WTC11 (cell line): ENCODE measurements around the gene MACROD2.

Experiments
- CREB1 ChIP-seq: sonication (generic); formaldehyde crosslinking; IDR thresholded peaks from 2 replicates; pipeline ENCODE4 v1.8.0; 2023; ENCODE audit warnings: mild to moderate bottlenecking, missing genetic modification reagents
- HMGA2 ChIP-seq: fragments of 250-450 bp; sonication (Bioruptor Pico); IDR thresholded peaks from 2 replicates; pipeline ENCODE4 v1.4.0; 2021; ENCODE audit warnings: mild to moderate bottlenecking, moderate library complexity
- JUN ChIP-seq: sonication (generic); formaldehyde crosslinking; IDR thresholded peaks from 2 replicates; pipeline ENCODE4 v1.8.0; 2023; ENCODE audit warnings: mild to moderate bottlenecking, missing genetic modification reagents
- NFE2L1 ChIP-seq: sonication (generic); formaldehyde crosslinking; IDR thresholded peaks from 2 replicates; pipeline ENCODE4 v1.8.1; 2023; ENCODE audit warnings: missing genetic modification reagents
- SMAD4 ChIP-seq: sonication (generic); formaldehyde crosslinking; IDR thresholded peaks from 2 replicates; pipeline ENCODE4 v1.8.0; 2022; ENCODE audit warnings: mild to moderate bottlenecking, missing genetic modification reagents
- SP1 ChIP-seq: sonication (generic); formaldehyde crosslinking; conservative IDR thresholded peaks from 2 replicates; pipeline ENCODE4 v1.8.1; 2022; ENCODE audit warnings: missing genetic modification reagents
- TF ChIP-seq, protein P1 (sequence below): fragments of 200-600 bp; IDR thresholded peaks from 2 replicates; pipeline ENCODE4 v1.8.0; 2022; ENCODE audit warnings: antibody characterized with exemption
- TF ChIP-seq, protein P2 (sequence below): fragments of 250-450 bp; sonication (Bioruptor Pico); IDR thresholded peaks from 2 replicates; pipeline ENCODE4 v2.1.2; 2022; ENCODE audit warnings: mild to moderate bottlenecking, moderate library complexity
- TF ChIP-seq, protein P3 (sequence below): sonication (generic); formaldehyde crosslinking; IDR thresholded peaks from 2 replicates; pipeline ENCODE4 v1.8.0; 2022; ENCODE audit warnings: mild to moderate bottlenecking, missing genetic modification reagents
- TF ChIP-seq, protein P4 (sequence below): fragments of 250-450 bp; sonication (Bioruptor Pico); IDR thresholded peaks from 2 replicates; pipeline ENCODE4 v1.8.0; 2021; ENCODE audit warnings: mild to moderate bottlenecking
- TF ChIP-seq, protein P5 (sequence below): sonication (generic); formaldehyde crosslinking; IDR thresholded peaks from 2 replicates; pipeline ENCODE4 v1.8.1; 2023; ENCODE audit warnings: mild to moderate bottlenecking, missing genetic modification reagents, moderate library complexity
- TF ChIP-seq, protein P6 (sequence below): sonication (generic); formaldehyde crosslinking; IDR thresholded peaks from 2 replicates; pipeline ENCODE4 v1.8.1; 2023; ENCODE audit warnings: mild to moderate bottlenecking, missing genetic modification reagents, moderate library complexity

DNA sequence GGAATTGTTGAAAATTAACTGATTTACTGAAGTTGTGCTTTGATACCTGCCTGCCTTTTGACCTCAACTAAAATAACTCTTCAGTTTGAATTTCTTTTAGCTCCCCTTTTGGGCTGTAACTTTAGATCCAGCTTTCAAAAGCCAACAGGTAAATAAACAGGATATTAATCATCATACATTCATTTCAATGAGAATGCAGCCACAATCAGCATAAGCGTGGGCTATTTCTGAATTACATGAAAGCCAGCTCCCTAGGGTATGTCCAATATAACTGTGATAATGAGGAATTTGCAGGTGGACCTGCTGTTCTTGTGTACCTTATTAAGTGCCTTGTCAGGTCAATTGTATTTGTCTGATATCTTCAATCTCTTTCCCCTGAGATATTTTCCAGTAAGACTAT, 1747.3 kb downstream of the MACROD2 start:
- TF ChIP-seq SP1 (CRISPR knock-in tag) (no peak), JUN (no peak), NFE2L1 (CRISPR knock-in tag) (no peak), HMGA2 (CRISPR knock-in tag) (no peak), CREB1 (CRISPR knock-in tag) (no peak), SMAD4 (CRISPR knock-in tag) (no peak)
- TF ChIP-seq, protein P1, sequence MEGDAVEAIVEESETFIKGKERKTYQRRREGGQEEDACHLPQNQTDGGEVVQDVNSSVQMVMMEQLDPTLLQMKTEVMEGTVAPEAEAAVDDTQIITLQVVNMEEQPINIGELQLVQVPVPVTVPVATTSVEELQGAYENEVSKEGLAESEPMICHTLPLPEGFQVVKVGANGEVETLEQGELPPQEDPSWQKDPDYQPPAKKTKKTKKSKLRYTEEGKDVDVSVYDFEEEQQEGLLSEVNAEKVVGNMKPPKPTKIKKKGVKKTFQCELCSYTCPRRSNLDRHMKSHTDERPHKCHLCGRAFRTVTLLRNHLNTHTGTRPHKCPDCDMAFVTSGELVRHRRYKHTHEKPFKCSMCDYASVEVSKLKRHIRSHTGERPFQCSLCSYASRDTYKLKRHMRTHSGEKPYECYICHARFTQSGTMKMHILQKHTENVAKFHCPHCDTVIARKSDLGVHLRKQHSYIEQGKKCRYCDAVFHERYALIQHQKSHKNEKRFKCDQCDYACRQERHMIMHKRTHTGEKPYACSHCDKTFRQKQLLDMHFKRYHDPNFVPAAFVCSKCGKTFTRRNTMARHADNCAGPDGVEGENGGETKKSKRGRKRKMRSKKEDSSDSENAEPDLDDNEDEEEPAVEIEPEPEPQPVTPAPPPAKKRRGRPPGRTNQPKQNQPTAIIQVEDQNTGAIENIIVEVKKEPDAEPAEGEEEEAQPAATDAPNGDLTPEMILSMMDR, result no peak
- TF ChIP-seq, protein P2, sequence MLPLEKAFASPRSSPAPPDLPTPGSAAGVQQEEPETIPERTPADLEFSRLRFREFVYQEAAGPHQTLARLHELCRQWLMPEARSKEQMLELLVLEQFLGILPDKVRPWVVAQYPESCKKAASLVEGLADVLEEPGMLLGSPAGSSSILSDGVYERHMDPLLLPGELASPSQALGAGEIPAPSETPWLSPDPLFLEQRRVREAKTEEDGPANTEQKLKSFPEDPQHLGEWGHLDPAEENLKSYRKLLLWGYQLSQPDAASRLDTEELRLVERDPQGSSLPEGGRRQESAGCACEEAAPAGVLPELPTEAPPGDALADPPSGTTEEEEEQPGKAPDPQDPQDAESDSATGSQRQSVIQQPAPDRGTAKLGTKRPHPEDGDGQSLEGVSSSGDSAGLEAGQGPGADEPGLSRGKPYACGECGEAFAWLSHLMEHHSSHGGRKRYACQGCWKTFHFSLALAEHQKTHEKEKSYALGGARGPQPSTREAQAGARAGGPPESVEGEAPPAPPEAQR (CRISPR knock-in tag), result no peak
- TF ChIP-seq, protein P3, sequence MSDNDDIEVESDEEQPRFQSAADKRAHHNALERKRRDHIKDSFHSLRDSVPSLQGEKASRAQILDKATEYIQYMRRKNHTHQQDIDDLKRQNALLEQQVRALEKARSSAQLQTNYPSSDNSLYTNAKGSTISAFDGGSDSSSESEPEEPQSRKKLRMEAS (CRISPR knock-in tag), result no peak
- TF ChIP-seq, protein P4, sequence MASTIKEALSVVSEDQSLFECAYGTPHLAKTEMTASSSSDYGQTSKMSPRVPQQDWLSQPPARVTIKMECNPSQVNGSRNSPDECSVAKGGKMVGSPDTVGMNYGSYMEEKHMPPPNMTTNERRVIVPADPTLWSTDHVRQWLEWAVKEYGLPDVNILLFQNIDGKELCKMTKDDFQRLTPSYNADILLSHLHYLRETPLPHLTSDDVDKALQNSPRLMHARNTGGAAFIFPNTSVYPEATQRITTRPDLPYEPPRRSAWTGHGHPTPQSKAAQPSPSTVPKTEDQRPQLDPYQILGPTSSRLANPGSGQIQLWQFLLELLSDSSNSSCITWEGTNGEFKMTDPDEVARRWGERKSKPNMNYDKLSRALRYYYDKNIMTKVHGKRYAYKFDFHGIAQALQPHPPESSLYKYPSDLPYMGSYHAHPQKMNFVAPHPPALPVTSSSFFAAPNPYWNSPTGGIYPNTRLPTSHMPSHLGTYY (CRISPR knock-in tag), result no peak
- TF ChIP-seq, protein P5, sequence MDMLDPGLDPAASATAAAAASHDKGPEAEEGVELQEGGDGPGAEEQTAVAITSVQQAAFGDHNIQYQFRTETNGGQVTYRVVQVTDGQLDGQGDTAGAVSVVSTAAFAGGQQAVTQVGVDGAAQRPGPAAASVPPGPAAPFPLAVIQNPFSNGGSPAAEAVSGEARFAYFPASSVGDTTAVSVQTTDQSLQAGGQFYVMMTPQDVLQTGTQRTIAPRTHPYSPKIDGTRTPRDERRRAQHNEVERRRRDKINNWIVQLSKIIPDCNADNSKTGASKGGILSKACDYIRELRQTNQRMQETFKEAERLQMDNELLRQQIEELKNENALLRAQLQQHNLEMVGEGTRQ (CRISPR knock-in tag), result no peak
- TF ChIP-seq, protein P6, sequence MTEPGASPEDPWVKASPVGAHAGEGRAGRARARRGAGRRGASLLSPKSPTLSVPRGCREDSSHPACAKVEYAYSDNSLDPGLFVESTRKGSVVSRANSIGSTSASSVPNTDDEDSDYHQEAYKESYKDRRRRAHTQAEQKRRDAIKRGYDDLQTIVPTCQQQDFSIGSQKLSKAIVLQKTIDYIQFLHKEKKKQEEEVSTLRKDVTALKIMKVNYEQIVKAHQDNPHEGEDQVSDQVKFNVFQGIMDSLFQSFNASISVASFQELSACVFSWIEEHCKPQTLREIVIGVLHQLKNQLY (CRISPR knock-in tag), result no peak
